DMS53 treated with DMSO at 0.1 percent for 48 hours (cell line): ENCODE measurements around the gene UGT3A2.

Experiments
- DNase-seq: peaks from one replicate; lab custom pipeline; 2025; ENCODE audit not compliant: unreplicated experiment; lab: John Stamatoyannopoulos, UW

Gene UGT3A2

GRCh38 chr5:36066540-36067210 is at the start of gene UGT3A2:
TSS of gene UGT3A2 (minus strand) at chr5:36066882. CDS start at chr5:36066789, 93 bp downstream.
- DNase-seq, result peak; percentile 0

GRCh38 chr5:36111238-36111637 is 44.6 kb upstream of the UGT3A2 start:
- DNase-seq, result no peak

- no peak for DNase-seq
Measured at GRCh38 chr5:36108758-36109460, 42.2 kb upstream of the UGT3A2 start.

- DNase-seq, result no peak
Measured at GRCh38 chr5:36105819-36106218, 39.1 kb upstream of the UGT3A2 start.

- no peak for DNase-seq
Measured at GRCh38 chr5:36099748-36100147, 33.1 kb upstream of the UGT3A2 start.

GRCh38 chr5:36096486-36096885 is 29.8 kb upstream of the UGT3A2 start:
- DNase-seq, result no peak

- peak; percentile 30 for DNase-seq
Measured at GRCh38 chr5:36089989-36090388, 23.3 kb upstream of the UGT3A2 start.

- peak; percentile 60 for DNase-seq
Measured at GRCh38 chr5:36079200-36079781, 12.6 kb upstream of the UGT3A2 start.

- DNase-seq, result no peak
Measured at GRCh38 chr5:36078430-36078829, 11.7 kb upstream of the UGT3A2 start.

GRCh38 chr5:36073595-36074216 is 7.0 kb upstream of the UGT3A2 start:
- DNase-seq, result peak; percentile 15

- DNase-seq, result no peak
Measured at GRCh38 chr5:36070687-36071571, 4.2 kb upstream of the UGT3A2 start.

GRCh38 chr5:36068751-36069281 is 2.1 kb upstream of the UGT3A2 start:
- DNase-seq, result no peak

GRCh38 chr5:36066001-36066539 is 612 bp downstream of the UGT3A2 start:
- DNase-seq, result no peak

- DNase-seq, result peak; percentile 2
Measured at GRCh38 chr5:36060420-36060887, 6.2 kb downstream of the UGT3A2 start.

- DNase-seq, result no peak
Measured at GRCh38 chr5:36059571-36060419, 6.9 kb downstream of the UGT3A2 start.

- DNase-seq, result no peak
Measured at GRCh38 chr5:36058776-36059175, 7.9 kb downstream of the UGT3A2 start.

GRCh38 chr5:36057386-36057785 is 9.3 kb downstream of the UGT3A2 start:
- DNase-seq, result no peak

- no peak for DNase-seq
Measured at GRCh38 chr5:36056422-36056821, 10.3 kb downstream of the UGT3A2 start.

- no peak for DNase-seq
Measured at GRCh38 chr5:36055984-36056383, 10.7 kb downstream of the UGT3A2 start.
